Epithelial cell of prostate (primary cell): ENCODE data around the gene GPR107.
"Not testable (repeated sequence)": the region's sequence is repeated elsewhere in the genome, so short reads cannot be mapped to it uniquely, and the experiment has no call there.

Source experiments
- DNase-seq: peaks from one replicate; pipeline ENCODE4 v3.0.0-alpha.2; 2011; ENCODE audit warnings: low read depth, low spot score
- H3K27ac ChIP-seq: fragments of 450-650 bp; 2 replicates; pipeline ENCODE4 v1.5.1; 2017; ENCODE audit warnings: mild to moderate bottlenecking

The GPR107 gene

GRCh38 chr9:130053504-130054324, at the start of gene GPR107:
Gene GPR107, plus strand, starts transcription at chr9:130053906. Its CDS starts 27 bp downstream, at chr9:130053933.
- no peak for DNase-seq
- H3K27ac ChIP-seq = peak within 1 kb of the TSS; percentile 75

DNA sequence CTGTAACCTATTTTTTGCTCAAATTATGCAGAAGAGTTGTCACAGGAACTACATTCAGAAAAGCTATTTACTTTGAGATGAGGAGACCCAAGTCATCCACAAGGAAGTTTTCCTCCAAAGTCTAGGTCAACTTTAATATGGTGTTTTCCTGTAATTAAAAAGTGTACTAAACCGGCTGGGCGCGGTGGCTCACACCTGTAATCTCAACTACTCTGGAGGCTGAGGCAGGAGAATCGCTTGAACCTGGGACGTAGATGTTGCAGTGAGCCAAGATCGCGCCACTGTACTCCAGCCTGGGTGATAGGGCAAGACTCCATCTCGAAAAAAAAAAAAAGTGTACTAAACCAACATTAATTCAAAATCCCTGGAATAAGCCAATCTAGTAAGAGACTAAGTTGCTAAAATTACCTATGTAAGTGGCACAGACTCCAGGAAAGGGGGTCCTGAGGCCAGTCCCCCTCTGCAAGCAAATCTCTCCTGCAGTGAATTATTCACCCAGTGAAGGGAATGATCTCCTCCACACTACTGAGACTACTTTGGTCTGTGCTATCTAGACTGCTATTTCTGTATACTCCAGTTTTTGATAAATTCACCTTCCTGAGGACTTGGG, 49.7 kb upstream of the GPR107 start:
- no peak for DNase-seq
- no peak overlapping the region for H3K27ac ChIP-seq

GRCh38 chr9:130006952-130007351, 46.8 kb upstream of the GPR107 start:
- not testable (repeated sequence) for H3K27ac ChIP-seq, DNase-seq

DNA sequence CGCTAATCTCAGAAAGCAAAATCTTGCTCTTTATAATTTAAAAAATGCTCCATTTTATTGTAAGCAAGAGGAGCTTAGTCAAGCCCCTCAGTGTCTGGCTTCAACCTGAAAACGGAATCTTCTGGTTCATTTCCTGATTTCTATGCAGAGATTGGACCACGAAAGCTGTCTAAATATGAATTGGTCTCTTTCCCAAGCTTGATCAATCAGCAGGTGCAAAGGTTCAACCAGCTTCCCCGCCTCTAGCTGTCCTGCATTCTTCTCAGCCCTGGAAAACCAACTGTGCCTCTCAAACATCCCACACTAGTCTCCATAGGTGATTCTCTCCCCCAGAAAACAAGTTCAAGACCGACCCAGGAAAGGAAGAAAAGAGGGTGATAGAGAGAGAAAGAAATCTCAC, 45.2 kb upstream of the GPR107 start:
- H3K27ac ChIP-seq = no peak overlapping the region
- DNase-seq = no peak

DNA sequence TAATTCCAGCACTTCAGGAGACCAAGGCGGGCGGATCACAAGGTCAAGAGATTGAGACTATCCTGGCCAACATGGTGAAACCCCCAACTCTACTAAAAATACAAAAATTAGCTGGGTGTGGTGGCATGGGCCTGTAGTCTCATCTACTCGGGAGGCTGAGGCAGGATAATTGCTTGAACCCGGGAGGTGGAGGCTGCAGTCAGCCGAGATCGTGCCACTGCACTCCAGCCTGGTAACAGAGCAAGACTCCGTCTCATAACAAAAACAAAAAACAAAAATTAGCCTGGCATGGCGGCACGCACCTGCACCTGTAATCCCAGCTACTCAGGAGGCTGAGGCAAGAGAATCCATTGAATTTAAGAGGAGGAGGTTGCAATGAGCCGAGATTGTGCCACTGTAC, 44.2 kb upstream of the GPR107 start:
- not testable (repeated sequence) for H3K27ac ChIP-seq, DNase-seq

GRCh38 chr9:130010151-130010988, 43.3 kb upstream of the GPR107 start:
- no peak for DNase-seq
- no peak overlapping the region for H3K27ac ChIP-seq

DNA sequence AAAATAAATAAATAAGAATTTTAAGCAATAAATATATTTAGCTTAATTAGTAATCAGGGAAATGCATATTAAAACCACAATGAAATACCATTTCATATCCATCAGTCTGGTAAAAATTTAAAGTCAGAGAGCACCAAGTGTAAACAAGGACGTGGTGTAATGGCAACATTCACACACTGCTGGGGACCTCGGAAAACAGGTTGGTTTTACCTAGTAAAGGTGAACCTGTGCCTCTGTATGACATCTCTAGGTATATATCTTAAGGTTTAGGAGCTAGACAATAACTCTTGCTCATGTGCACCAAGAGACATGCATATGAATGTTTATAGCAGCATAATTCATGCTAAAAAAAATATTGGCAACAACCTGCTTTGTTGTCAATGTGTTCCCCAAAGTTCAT, 40.4 kb upstream of the GPR107 start:
- no peak for DNase-seq
- no peak overlapping the region for H3K27ac ChIP-seq

DNA sequence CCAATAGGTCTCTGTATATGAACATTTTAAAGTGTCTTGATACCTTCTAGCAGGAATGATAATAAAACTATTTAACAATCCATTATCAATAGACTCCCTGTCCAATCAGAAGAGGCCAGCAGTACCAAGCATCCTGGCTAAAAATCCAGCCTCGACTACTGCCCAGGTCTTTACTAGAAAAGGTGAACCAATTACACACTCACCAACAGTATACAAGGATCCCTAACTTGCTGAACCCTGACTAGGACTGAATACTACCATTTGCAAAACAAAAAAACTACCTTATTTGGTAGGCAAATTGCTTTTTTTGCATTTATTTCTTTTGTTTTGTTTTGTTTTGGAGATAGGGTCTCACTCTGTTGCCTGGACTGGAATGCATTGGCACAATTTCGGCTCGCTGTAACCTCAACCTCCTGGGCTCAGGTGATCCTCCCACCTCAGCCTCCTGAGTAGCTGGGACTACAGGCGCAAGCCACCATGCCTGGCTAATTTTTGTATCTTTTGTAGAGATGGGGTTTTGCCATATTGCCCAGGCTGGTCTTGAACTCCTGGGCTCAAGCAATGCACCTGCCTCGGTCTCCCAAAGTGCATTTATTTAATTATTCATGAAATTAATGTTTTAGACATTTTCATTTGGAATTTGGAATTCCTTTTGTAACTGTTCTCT, 38.2 kb upstream of the GPR107 start:
- no peak for DNase-seq
- no peak overlapping the region for H3K27ac ChIP-seq

DNA sequence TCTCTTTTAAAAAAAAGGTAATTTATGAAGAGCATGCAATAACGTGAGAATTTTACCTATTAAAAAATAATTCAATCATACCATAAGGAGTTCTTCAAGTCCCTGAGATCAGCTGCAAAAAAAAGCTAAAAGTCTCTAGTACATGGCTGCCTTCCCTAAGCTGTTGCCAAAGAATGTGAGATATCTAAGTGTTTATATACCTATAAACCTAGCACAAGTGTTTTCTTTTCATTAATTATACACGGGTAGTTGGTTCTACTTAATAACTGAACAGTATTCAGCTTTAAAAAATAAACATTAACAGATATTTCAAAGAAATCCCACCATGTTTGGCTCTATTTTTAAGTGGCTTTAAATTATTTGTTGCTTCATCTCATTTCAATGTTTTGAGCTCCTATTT, 36.6 kb upstream of the GPR107 start:
- H3K27ac ChIP-seq = peak overlapping the region; percentile 17
- no peak for DNase-seq

- DNase-seq, H3K27ac ChIP-seq: not testable (repeated sequence)
Measured at GRCh38 chr9:130017510-130017909, 36.2 kb upstream of the GPR107 start.

GRCh38 chr9:130018265-130018664, 35.4 kb upstream of the GPR107 start:
- no peak overlapping the region for H3K27ac ChIP-seq
- no peak for DNase-seq

GRCh38 chr9:130020618-130021017, 33.1 kb upstream of the GPR107 start:
- H3K27ac ChIP-seq = no peak overlapping the region

DNA sequence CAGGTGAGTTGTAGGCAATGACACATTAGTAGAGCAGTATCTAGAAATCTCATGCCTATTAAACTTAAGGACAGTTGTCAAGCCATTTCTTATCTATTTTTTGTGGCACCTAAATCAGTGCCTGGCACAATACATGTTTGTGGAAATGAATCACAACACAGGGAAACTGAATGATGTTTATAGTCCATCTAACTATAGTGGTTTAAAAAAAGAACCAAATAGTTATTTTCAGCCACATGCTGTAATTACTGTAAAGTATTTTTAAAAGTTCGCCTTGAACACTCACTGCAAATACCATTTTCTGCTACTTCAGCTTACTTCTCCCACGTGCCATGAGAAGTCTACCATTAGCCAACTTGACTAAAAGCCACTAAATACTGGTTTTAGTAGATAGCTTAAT, 32.6 kb upstream of the GPR107 start:
- H3K27ac ChIP-seq = no peak overlapping the region
- DNase-seq = no peak

More at GRCh38 chr9:130020618-130021017, 33.1 kb upstream of the GPR107 start:
- no peak for DNase-seq

GRCh38 chr9:130021842-130022241, 31.9 kb upstream of the GPR107 start:
- not testable (repeated sequence) for H3K27ac ChIP-seq, DNase-seq

GRCh38 chr9:130022566-130023143, 31.1 kb upstream of the GPR107 start:
- H3K27ac ChIP-seq = no peak overlapping the region
- no peak for DNase-seq

- H3K27ac ChIP-seq = no peak overlapping the region
Measured at GRCh38 chr9:130023144-130023787, 30.4 kb upstream of the GPR107 start.

DNA sequence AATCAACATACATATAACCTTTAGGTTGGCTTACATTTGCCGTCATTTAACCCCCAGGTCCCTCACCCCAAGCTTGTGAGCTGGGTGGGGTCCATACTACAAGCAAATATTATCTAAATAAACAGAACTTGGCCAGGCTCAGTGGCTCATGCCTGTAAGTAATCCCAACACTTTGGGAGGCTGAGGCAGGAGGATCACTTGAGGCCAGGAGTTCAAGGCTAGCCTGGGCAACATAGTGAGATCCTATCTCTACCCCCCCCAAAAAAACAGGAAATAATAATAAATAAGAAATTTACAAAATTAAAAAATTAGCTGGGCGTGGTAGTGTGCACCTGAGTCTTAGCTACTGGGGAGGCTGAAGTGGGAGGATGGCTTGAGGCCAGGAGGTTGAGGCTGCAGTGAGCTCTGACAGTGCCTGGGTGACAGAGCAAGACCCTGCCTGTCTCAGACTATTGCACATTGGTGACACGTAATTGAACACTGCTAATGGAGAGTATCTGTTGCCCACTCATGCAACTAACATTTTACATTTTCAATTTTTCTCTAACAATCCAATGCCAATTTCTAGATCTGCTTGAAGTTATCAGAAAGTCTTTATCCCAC, 29.6 kb upstream of the GPR107 start:
- peak overlapping the region; percentile 68 for H3K27ac ChIP-seq
- no peak for DNase-seq

More at GRCh38 chr9:130023144-130023787, 30.4 kb upstream of the GPR107 start:
- no peak for DNase-seq

GRCh38 chr9:130024597-130024994, 29.1 kb upstream of the GPR107 start:
- H3K27ac ChIP-seq = peak overlapping the region; percentile 68
- DNase-seq = peak; percentile 79
